Glutamatergic neuron (in vitro differentiated cells): Measurements from ENCODE around the gene ZFP36L1. TPM values are rescaled to one million over a fixed set of nuclear protein-coding genes. Genes with fewer than 3 reads are reported as not detected.

ENCODE experiments used
- DNase-seq: peaks from one replicate; pipeline ENCODE4 v3.0.0; 2022
- H3K27ac Mint-ChIP-seq: one replicate; pipeline ENCODE4 v1.8.0; 2020; ENCODE audit warnings: mild to moderate bottlenecking, mixed read lengths, inconsistent platforms; ENCODE audit not compliant: unreplicated experiment
- H3K27me3 Mint-ChIP-seq: one replicate; pipeline ENCODE4 v1.8.0; 2020; ENCODE audit warnings: mild to moderate bottlenecking, moderate library complexity, mixed read lengths, inconsistent platforms; ENCODE audit not compliant: unreplicated experiment
- H3K36me3 Mint-ChIP-seq: one replicate; pipeline ENCODE4 v1.8.0; 2020; ENCODE audit warnings: mild to moderate bottlenecking, mixed read lengths, inconsistent platforms; ENCODE audit not compliant: unreplicated experiment
- H3K4me1 Mint-ChIP-seq: one replicate; pipeline ENCODE4 v1.8.0; 2020; ENCODE audit warnings: mild to moderate bottlenecking, low read depth, mixed read lengths, inconsistent platforms; ENCODE audit not compliant: unreplicated experiment
- H3K4me3 Mint-ChIP-seq: one replicate; pipeline ENCODE4 v1.8.0; 2020; ENCODE audit warnings: mild to moderate bottlenecking, mixed read lengths, inconsistent platforms; ENCODE audit not compliant: unreplicated experiment
- H3K9me3 Mint-ChIP-seq: one replicate; pipeline ENCODE4 v1.8.0; 2020; ENCODE audit warnings: mild to moderate bottlenecking, moderate library complexity, mixed read lengths, inconsistent platforms; ENCODE audit not compliant: unreplicated experiment
- total RNA-seq: library from RNA; stranded (reverse); fragmentation: NEBNext Ultra II Directional; extraction: Animal tissue kit (Norgen Biotek cat#: 25700); gene quantifications from one replicate; pipeline ENCODE4 v1.2.1, GENCODE V29; 2021; ENCODE audit not compliant: unreplicated experiment
- TF ChIP-seq, protein P1 (sequence below): fragments of 200-600 bp; sonication (generic); IDR thresholded peaks from one replicate; pipeline ENCODE4 v1.5.0; 2021; ENCODE audit not compliant: partially characterized antibody, unreplicated experiment

ZFP36L1 gene
- total RNA-seq, 1 donor from 2014 or later = 2.7 TPM

DNA sequence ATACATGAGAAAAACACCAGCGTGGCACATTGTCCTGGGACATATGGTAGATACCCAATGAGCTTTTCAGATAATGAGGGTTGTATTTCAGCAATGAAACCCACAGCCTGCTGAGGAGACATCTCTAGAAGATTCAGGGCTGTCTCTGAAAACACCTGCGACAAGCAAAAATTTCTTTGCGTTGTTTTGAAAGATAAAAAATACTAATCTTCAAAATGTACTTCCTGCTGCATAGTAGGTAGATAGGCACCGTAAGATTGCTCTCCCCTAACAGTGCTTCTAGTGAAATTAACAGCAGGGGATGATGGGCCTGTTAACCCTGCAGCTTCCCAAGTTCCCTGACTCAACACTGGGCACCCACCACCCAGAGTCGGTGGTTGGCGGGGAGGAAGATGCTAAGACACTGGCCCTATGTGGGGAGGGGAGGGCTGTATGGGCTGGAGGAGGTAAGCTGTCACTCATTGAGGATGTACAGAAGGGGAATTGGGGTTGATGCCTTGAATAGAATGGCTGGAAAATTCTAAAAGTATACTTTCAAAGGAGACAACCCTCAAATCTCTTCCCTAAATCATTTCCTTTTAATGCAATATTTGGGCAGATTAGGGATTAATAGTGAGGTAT lies 20.0 kb downstream of the ZFP36L1 start:
- peaks cover 1% of the 10 kb centered on the region for H3K9me3 Mint-ChIP-seq
- no peak overlapping the region for H3K4me3 Mint-ChIP-seq
- H3K27me3 Mint-ChIP-seq = peaks cover 2% of the 10 kb centered on the region
- H3K36me3 Mint-ChIP-seq = peaks cover 4% of the 10 kb centered on the region
- TF ChIP-seq, protein P1, sequence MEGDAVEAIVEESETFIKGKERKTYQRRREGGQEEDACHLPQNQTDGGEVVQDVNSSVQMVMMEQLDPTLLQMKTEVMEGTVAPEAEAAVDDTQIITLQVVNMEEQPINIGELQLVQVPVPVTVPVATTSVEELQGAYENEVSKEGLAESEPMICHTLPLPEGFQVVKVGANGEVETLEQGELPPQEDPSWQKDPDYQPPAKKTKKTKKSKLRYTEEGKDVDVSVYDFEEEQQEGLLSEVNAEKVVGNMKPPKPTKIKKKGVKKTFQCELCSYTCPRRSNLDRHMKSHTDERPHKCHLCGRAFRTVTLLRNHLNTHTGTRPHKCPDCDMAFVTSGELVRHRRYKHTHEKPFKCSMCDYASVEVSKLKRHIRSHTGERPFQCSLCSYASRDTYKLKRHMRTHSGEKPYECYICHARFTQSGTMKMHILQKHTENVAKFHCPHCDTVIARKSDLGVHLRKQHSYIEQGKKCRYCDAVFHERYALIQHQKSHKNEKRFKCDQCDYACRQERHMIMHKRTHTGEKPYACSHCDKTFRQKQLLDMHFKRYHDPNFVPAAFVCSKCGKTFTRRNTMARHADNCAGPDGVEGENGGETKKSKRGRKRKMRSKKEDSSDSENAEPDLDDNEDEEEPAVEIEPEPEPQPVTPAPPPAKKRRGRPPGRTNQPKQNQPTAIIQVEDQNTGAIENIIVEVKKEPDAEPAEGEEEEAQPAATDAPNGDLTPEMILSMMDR = no peak
- H3K27ac Mint-ChIP-seq = no peak overlapping the region
- H3K4me1 Mint-ChIP-seq = no peaks in the 10 kb centered on the region
- DNase-seq = peak; percentile 4

- Mint-ChIP-seq H3K4me3 (no peak overlapping the region), H3K36me3 (peaks cover 4% of the 10 kb centered on the region), H3K4me1 (no peaks in the 10 kb centered on the region), H3K27ac (no peak overlapping the region), H3K9me3 (peaks cover 1% of the 10 kb centered on the region), H3K27me3 (peaks cover 2% of the 10 kb centered on the region)
- DNase-seq = peak; percentile 3
- TF ChIP-seq, protein P1 = no peak
Observed at GRCh38 chr14:68771631-68772030, 21.2 kb downstream of the ZFP36L1 start.

DNA sequence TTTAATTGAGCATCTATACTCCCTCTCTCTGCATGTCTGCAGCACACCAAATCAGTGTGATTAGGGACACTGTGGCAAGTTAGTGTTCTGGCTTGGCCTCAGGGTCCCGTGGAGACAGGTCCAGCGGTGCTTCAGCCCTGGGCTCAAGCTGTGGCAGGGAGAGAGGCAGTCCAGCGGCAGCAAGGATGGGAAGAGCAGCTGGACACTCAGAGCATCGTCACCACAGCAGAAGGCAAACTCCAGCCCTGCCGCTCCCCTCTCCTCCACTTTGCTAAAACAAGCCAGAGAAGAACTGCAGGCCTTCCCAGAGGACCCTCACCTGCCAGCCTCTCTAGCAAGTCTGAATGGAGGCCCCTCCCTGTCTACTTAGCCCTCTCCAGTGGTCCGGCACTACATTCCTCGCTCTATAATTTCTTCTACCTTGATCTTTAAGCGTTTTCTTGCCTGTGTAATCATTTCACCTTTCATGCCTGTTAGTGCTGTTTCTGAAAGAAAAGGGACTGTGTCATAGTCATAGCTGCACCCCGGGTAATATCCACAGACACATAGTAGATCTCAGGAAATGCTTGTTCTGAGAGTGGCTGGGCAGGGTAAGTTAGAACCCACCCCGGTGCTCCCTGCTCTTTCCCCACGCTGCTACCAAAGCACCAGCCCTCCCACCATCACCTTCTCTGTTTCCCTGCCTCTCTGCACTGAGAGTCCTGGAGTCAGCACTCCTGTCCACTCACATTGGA lies 22.1 kb downstream of the ZFP36L1 start:
- DNase-seq = peak; percentile 9
- TF ChIP-seq, protein P1 = no peak
- Mint-ChIP-seq H3K4me3 (no peak overlapping the region), H3K27ac (no peak overlapping the region), H3K9me3 (peaks cover 1% of the 10 kb centered on the region), H3K4me1 (no peaks in the 10 kb centered on the region), H3K27me3 (peaks cover 2% of the 10 kb centered on the region), H3K36me3 (peaks cover 4% of the 10 kb centered on the region)

- H3K36me3 Mint-ChIP-seq = peaks cover 4% of the 10 kb centered on the region
- peaks cover 2% of the 10 kb centered on the region for H3K9me3 Mint-ChIP-seq
- no peak overlapping the region for H3K27ac Mint-ChIP-seq
- peaks cover 5% of the 10 kb centered on the region for H3K27me3 Mint-ChIP-seq
- H3K4me1 Mint-ChIP-seq = no peaks in the 10 kb centered on the region
- TF ChIP-seq, protein P1 = no peak
- DNase-seq = peak; percentile 6
- no peak overlapping the region for H3K4me3 Mint-ChIP-seq
Observed at GRCh38 chr14:68770051-68770450, 22.8 kb downstream of the ZFP36L1 start.

- H3K36me3 Mint-ChIP-seq = no peaks in the 10 kb centered on the region
Observed at GRCh38 chr14:68768316-68768715, 24.6 kb downstream of the ZFP36L1 start.

More at GRCh38 chr14:68768316-68768715, 24.6 kb downstream of the ZFP36L1 start:
- TF ChIP-seq, protein P1 = no peak
- DNase-seq = peak; percentile 7
- no peak overlapping the region for H3K27ac Mint-ChIP-seq
- no peak overlapping the region for H3K4me3 Mint-ChIP-seq
- H3K4me1 Mint-ChIP-seq = no peaks in the 10 kb centered on the region
- peaks cover 2% of the 10 kb centered on the region for H3K9me3 Mint-ChIP-seq
- peaks cover 5% of the 10 kb centered on the region for H3K27me3 Mint-ChIP-seq
